Measurements from ENCODE around the gene MAGI2. TPM values are rescaled to one million over a fixed set of nuclear protein-coding genes. Genes with fewer than 3 reads are reported as not detected.

Gene MAGI2
- total and polyA plus RNA-seq, 2 experiments from 2014 or later: 10.4 to 26.4 TPM

DNA sequence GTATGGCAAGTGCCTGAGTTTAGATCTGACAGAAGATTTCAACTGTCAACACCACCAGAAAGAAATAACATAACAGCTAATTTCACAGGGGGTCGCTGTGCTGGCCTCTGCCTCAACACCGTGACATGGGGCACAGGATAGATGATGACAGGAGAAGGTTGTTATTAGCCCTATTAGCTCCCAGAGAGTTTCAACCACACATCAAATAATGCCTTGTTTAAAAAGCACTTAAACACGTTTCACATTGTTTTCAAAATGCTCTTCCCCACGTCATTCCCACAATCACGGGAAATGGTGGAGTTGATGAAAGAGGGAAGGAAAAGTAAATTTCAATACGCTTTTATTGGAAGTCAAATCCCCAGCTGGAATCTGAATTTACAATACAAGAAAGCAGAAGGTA, 184.7 kb downstream of the MAGI2 start:
- no peaks in the 10 kb centered on the region for H3K36me3 Mint-ChIP-seq (ENCODE audit: low read depth)
- H3K27me3 Mint-ChIP-seq (ENCODE audit: insufficient read depth, low read depth, poor library complexity): no peaks in the 10 kb centered on the region
- ATAC-seq (no peak), DNase-seq (ENCODE audit: low spot score) (no peak)
- no peaks in the 10 kb centered on the region for H3K36me3 ChIP-seq (ENCODE audit: insufficient read depth)
- no peaks in the 10 kb centered on the region for H3K9me2 ChIP-seq (ENCODE audit: insufficient read depth)
- no peaks in the 10 kb centered on the region for H3K9me3 Mint-ChIP-seq
- H3K4me3 ChIP-seq: no peak overlapping the region
- H3K27ac Mint-ChIP-seq: no peak overlapping the region
- peaks cover 5% of the 10 kb centered on the region; the same call in 1 of the 3 replicates for H3K4me1 Mint-ChIP-seq
- H3K27ac ChIP-seq (ENCODE audit: low read depth): no peak overlapping the region
- no peaks in the 10 kb centered on the region for H3K4me1 ChIP-seq (ENCODE audit: insufficient read depth)
- no peaks in the 10 kb centered on the region for H3K79me2 ChIP-seq (replicated peaks; ENCODE audit: insufficient read depth)
- no peak overlapping the region for H3K4me3 Mint-ChIP-seq
- H4K20me1 ChIP-seq (replicated peaks; ENCODE audit: insufficient read depth): no peaks in the 10 kb centered on the region
- H3F3A ChIP-seq (replicated peaks; ENCODE audit: low read depth): no peaks in the 10 kb centered on the region
- TF ChIP-seq, protein P1, sequence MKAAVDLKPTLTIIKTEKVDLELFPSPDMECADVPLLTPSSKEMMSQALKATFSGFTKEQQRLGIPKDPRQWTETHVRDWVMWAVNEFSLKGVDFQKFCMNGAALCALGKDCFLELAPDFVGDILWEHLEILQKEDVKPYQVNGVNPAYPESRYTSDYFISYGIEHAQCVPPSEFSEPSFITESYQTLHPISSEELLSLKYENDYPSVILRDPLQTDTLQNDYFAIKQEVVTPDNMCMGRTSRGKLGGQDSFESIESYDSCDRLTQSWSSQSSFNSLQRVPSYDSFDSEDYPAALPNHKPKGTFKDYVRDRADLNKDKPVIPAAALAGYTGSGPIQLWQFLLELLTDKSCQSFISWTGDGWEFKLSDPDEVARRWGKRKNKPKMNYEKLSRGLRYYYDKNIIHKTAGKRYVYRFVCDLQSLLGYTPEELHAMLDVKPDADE (IDR thresholded peaks at IDR 0.05): no peak
- TF ChIP-seq, protein P2, sequence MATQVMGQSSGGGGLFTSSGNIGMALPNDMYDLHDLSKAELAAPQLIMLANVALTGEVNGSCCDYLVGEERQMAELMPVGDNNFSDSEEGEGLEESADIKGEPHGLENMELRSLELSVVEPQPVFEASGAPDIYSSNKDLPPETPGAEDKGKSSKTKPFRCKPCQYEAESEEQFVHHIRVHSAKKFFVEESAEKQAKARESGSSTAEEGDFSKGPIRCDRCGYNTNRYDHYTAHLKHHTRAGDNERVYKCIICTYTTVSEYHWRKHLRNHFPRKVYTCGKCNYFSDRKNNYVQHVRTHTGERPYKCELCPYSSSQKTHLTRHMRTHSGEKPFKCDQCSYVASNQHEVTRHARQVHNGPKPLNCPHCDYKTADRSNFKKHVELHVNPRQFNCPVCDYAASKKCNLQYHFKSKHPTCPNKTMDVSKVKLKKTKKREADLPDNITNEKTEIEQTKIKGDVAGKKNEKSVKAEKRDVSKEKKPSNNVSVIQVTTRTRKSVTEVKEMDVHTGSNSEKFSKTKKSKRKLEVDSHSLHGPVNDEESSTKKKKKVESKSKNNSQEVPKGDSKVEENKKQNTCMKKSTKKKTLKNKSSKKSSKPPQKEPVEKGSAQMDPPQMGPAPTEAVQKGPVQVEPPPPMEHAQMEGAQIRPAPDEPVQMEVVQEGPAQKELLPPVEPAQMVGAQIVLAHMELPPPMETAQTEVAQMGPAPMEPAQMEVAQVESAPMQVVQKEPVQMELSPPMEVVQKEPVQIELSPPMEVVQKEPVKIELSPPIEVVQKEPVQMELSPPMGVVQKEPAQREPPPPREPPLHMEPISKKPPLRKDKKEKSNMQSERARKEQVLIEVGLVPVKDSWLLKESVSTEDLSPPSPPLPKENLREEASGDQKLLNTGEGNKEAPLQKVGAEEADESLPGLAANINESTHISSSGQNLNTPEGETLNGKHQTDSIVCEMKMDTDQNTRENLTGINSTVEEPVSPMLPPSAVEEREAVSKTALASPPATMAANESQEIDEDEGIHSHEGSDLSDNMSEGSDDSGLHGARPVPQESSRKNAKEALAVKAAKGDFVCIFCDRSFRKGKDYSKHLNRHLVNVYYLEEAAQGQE (IDR thresholded peaks at IDR 0.05; ENCODE audit: unreplicated experiment): no peak
- TF ChIP-seq, protein P3, sequence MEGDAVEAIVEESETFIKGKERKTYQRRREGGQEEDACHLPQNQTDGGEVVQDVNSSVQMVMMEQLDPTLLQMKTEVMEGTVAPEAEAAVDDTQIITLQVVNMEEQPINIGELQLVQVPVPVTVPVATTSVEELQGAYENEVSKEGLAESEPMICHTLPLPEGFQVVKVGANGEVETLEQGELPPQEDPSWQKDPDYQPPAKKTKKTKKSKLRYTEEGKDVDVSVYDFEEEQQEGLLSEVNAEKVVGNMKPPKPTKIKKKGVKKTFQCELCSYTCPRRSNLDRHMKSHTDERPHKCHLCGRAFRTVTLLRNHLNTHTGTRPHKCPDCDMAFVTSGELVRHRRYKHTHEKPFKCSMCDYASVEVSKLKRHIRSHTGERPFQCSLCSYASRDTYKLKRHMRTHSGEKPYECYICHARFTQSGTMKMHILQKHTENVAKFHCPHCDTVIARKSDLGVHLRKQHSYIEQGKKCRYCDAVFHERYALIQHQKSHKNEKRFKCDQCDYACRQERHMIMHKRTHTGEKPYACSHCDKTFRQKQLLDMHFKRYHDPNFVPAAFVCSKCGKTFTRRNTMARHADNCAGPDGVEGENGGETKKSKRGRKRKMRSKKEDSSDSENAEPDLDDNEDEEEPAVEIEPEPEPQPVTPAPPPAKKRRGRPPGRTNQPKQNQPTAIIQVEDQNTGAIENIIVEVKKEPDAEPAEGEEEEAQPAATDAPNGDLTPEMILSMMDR (conservative IDR thresholded peaks at IDR 0.05; ENCODE audit: low read depth in 2 of 2): peak in 1 of 2 experiments; percentile 31; a peak in 2 of 4 replicates
- TF ChIP-seq POLR2AphosphoS5 (IDR thresholded peaks at IDR 0.05; ENCODE audit: low read depth) (no peak), ZNF331 (CRISPR knock-in tag; IDR thresholded peaks at IDR 0.05; ENCODE audit: low read depth) (no peak), EZH2 (IDR thresholded peaks at IDR 0.05; ENCODE audit: low read depth, unreplicated experiment) (no peak)
- TF ChIP-seq, protein P4, sequence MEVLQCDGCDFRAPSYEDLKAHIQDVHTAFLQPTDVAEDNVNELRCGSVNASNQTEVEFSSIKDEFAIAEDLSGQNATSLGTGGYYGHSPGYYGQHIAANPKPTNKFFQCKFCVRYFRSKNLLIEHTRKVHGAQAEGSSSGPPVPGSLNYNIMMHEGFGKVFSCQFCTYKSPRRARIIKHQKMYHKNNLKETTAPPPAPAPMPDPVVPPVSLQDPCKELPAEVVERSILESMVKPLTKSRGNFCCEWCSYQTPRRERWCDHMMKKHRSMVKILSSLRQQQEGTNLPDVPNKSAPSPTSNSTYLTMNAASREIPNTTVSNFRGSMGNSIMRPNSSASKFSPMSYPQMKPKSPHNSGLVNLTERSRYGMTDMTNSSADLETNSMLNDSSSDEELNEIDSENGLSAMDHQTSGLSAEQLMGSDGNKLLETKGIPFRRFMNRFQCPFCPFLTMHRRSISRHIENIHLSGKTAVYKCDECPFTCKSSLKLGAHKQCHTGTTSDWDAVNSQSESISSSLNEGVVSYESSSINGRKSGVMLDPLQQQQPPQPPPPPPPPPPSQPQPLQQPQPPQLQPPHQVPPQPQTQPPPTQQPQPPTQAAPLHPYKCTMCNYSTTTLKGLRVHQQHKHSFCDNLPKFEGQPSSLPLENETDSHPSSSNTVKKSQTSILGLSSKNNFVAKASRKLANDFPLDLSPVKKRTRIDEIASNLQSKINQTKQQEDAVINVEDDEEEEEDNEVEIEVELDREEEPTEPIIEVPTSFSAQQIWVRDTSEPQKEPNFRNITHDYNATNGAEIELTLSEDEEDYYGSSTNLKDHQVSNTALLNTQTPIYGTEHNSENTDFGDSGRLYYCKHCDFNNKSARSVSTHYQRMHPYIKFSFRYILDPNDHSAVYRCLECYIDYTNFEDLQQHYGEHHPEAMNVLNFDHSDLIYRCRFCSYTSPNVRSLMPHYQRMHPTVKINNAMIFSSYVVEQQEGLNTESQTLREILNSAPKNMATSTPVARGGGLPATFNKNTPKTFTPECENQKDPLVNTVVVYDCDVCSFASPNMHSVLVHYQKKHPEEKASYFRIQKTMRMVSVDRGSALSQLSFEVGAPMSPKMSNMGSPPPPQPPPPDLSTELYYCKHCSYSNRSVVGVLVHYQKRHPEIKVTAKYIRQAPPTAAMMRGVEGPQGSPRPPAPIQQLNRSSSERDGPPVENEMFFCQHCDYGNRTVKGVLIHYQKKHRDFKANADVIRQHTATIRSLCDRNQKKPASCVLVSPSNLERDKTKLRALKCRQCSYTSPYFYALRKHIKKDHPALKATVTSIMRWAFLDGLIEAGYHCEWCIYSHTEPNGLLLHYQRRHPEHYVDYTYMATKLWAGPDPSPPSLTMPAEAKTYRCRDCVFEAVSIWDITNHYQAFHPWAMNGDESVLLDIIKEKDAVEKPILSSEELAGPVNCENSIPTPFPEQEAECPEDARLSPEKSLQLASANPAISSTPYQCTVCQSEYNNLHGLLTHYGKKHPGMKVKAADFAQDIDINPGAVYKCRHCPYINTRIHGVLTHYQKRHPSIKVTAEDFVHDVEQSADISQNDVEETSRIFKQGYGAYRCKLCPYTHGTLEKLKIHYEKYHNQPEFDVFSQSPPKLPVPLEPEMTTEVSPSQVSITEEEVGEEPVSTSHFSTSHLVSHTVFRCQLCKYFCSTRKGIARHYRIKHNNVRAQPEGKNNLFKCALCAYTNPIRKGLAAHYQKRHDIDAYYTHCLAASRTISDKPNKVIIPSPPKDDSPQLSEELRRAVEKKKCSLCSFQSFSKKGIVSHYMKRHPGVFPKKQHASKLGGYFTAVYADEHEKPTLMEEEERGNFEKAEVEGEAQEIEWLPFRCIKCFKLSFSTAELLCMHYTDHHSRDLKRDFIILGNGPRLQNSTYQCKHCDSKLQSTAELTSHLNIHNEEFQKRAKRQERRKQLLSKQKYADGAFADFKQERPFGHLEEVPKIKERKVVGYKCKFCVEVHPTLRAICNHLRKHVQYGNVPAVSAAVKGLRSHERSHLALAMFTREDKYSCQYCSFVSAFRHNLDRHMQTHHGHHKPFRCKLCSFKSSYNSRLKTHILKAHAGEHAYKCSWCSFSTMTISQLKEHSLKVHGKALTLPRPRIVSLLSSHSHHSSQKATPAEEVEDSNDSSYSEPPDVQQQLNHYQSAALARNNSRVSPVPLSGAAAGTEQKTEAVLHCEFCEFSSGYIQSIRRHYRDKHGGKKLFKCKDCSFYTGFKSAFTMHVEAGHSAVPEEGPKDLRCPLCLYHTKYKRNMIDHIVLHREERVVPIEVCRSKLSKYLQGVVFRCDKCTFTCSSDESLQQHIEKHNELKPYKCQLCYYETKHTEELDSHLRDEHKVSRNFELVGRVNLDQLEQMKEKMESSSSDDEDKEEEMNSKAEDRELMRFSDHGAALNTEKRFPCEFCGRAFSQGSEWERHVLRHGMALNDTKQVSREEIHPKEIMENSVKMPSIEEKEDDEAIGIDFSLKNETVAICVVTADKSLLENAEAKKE (CRISPR knock-in tag; IDR thresholded peaks at IDR 0.05): no peak
- peak overlapping the region; percentile 2; the same call in 1 of the 2 replicates for H2AFZ ChIP-seq
- no peak overlapping the region for H3K4me2 ChIP-seq
- H3K27me3 ChIP-seq (ENCODE audit: insufficient read depth): no peaks in the 10 kb centered on the region
